Hepatocyte (in vitro differentiated cells): Measurements from ENCODE around the gene ASTN2. TPM values are rescaled to one million over a fixed set of nuclear protein-coding genes. Genes with fewer than 3 reads are reported as not detected.

Experiments used
- DNase-seq: peaks from one replicate; pipeline ENCODE4 v3.0.0-alpha.2; 2016; ENCODE audit warnings: low spot score
- H2AFZ ChIP-seq: fragments of 200-600 bp; sonication (generic); 2 replicates; pipeline ENCODE4 v1.6.0; 2016; ENCODE audit warnings: antibody characterized with exemption, mild to moderate bottlenecking
- H3K27ac ChIP-seq: fragments of 200-600 bp; sonication (generic); 2 replicates; pipeline ENCODE4 v1.5.1; 2016; ENCODE audit warnings: mild to moderate bottlenecking
- H3K27me3 ChIP-seq: fragments of 200-600 bp; sonication (generic); 2 replicates; pipeline ENCODE4 v1.6.1; 2016
- H3K36me3 ChIP-seq: fragments of 200-600 bp; sonication (generic); replicated peaks from 2 replicates; pipeline ENCODE4 v1.5.1; 2016; ENCODE audit warnings: low read depth; ENCODE audit not compliant: insufficient read depth
- H3K4me1 ChIP-seq: fragments of 200-600 bp; sonication (generic); 2 replicates; pipeline ENCODE4 v1.5.1; 2016; ENCODE audit warnings: mild to moderate bottlenecking, moderate library complexity; ENCODE audit not compliant: insufficient read depth
- H3K4me2 ChIP-seq: fragments of 200-600 bp; sonication (generic); 2 replicates; pipeline ENCODE4 v1.6.0; 2016
- H3K4me3 ChIP-seq: fragments of 200-600 bp; sonication (generic); 2 replicates; pipeline ENCODE4 v1.5.1; 2016; ENCODE audit warnings: mild to moderate bottlenecking
- H3K79me2 ChIP-seq: fragments of 200-600 bp; sonication (generic); 2 replicates; pipeline ENCODE4 v1.6.0; 2017; ENCODE audit warnings: mild to moderate bottlenecking
- H3K9me2 ChIP-seq: fragments of 200-600 bp; sonication (generic); replicated peaks from 2 replicates; pipeline ENCODE4 v1.6.0; 2017; ENCODE audit warnings: mild to moderate bottlenecking; ENCODE audit not compliant: insufficient read depth
- H3K9me3 ChIP-seq: fragments of 200-600 bp; sonication (generic); 2 replicates; pipeline ENCODE4 v1.5.1; 2016; ENCODE audit warnings: low read depth, mild to moderate bottlenecking
- H4K20me1 ChIP-seq: fragments of 200-600 bp; sonication (generic); 2 replicates; pipeline ENCODE4 v1.6.0; 2016; ENCODE audit warnings: mild to moderate bottlenecking; ENCODE audit not compliant: insufficient read depth, poor library complexity, severe bottlenecking
- EZH2 ChIP-seq: fragments of 200-600 bp; sonication (generic); IDR thresholded peaks from 2 replicates; pipeline ENCODE4 v1.6.1; 2016; ENCODE audit warnings: antibody characterized with exemption, mild to moderate bottlenecking, borderline replicate concordance
- EZH2phosphoT487 ChIP-seq: fragments of 200-600 bp; sonication (generic); IDR thresholded peaks from one replicate; pipeline ENCODE4 v1.6.1; 2018; ENCODE audit warnings: antibody characterized with exemption, mild to moderate bottlenecking, low read depth, moderate library complexity; ENCODE audit not compliant: unreplicated experiment, severe bottlenecking
- WGBS: methylation state at CpG from one replicate; pipeline ENCODE4 v1.1.6; 2016; ENCODE audit warnings: low lambda C conversion rate; ENCODE audit errors: missing lambda C conversion rate; 5-methylcytosine and 5-hydroxymethylcytosine counted together
- polyA plus RNA-seq: library from polyadenylated mRNA; unstranded; fragments of >200 nt; fragmentation: Nextera tagmentation; extraction: Ambion mirVana; gene quantifications from 2 replicates; pipeline ENCODE4 v1.2.1, GENCODE V29; 2016
- total RNA-seq: library from RNA; depleted of rRNA; stranded (reverse); fragments of >200 nt; gene quantifications from 2 replicates; pipeline ENCODE4 v1.2.3, GENCODE V29; 2014
- TF ChIP-seq, protein P1 (sequence below): fragments of 200-600 bp; sonication (generic); IDR thresholded peaks from 2 replicates; pipeline ENCODE4 v1.5.1; 2016; ENCODE audit warnings: antibody characterized with exemption, mild to moderate bottlenecking; ENCODE audit not compliant: poor library complexity

The ASTN2 gene
- total and polyA plus RNA-seq, 2 experiments from 2014 or later = 6.4 to 8.4 TPM

DNA sequence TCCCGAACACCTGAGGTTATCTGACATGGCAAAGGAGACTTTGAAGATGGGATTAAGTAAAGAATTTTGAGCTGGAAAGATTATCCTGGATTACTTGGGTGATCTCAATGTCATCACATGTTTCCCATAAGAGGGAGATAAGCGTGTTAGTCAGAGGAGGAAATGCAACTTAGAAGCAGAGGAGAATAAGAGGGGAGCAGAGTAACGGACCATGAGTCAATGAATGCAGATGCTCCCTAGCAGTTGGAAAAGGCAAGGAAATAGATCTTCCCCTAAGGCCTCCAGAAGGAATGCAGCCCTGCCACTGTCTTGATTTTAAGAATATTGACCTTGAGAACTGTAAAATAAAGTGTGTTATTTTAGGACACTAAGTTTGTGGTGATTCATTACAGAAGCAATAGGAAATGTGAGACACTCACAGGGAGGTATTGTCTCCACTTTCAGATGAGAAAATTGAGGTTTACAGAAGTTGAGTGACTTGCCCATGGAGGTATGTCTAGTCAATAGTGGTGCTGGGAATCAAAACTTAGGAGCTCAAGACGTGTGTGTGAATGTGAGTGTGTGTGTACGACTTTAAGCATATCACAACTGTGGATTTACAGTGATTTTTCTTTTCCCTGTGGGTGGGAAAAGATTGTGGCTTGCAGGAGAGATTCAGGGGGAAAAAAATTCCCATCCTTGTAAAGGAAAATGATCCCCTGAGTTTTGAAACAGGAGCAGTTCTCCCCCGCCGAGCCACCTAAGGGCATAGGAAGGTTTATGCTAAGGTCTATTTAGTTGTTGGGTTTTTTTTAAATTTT is 602.4 kb downstream of the ASTN2 start:
- no peaks in the 10 kb centered on the region for H3K9me3 ChIP-seq
- WGBS = 48% methylated on average over 7 of the region's 7 CpGs
- peak; percentile 67 for TF ChIP-seq EZH2phosphoT487
- TF ChIP-seq, protein P1, sequence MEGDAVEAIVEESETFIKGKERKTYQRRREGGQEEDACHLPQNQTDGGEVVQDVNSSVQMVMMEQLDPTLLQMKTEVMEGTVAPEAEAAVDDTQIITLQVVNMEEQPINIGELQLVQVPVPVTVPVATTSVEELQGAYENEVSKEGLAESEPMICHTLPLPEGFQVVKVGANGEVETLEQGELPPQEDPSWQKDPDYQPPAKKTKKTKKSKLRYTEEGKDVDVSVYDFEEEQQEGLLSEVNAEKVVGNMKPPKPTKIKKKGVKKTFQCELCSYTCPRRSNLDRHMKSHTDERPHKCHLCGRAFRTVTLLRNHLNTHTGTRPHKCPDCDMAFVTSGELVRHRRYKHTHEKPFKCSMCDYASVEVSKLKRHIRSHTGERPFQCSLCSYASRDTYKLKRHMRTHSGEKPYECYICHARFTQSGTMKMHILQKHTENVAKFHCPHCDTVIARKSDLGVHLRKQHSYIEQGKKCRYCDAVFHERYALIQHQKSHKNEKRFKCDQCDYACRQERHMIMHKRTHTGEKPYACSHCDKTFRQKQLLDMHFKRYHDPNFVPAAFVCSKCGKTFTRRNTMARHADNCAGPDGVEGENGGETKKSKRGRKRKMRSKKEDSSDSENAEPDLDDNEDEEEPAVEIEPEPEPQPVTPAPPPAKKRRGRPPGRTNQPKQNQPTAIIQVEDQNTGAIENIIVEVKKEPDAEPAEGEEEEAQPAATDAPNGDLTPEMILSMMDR = no peak
- no peaks in the 10 kb centered on the region for H4K20me1 ChIP-seq
- peaks cover 19% of the 10 kb centered on the region for H3K27me3 ChIP-seq
- no peaks in the 10 kb centered on the region for H3K36me3 ChIP-seq
- H3K4me2 ChIP-seq = no peak overlapping the region
- H3K9me2 ChIP-seq = no peaks in the 10 kb centered on the region
- no peak overlapping the region for H2AFZ ChIP-seq
- H3K27ac ChIP-seq = no peak overlapping the region
- H3K4me3 ChIP-seq = no peak overlapping the region
- no peak for DNase-seq
- no peaks in the 10 kb centered on the region for H3K79me2 ChIP-seq
- H3K4me1 ChIP-seq = no peaks in the 10 kb centered on the region

GRCh38 chr9:116809656-116810055 is 605.2 kb downstream of the ASTN2 start:
- no peak overlapping the region for H3K4me3 ChIP-seq
- H3K9me2 ChIP-seq = no peaks in the 10 kb centered on the region
- no peak overlapping the region for H3K4me2 ChIP-seq
- no peak overlapping the region for H3K27ac ChIP-seq
- DNase-seq = no peak
- no peaks in the 10 kb centered on the region for H3K9me3 ChIP-seq
- H3K79me2 ChIP-seq = no peaks in the 10 kb centered on the region
- H4K20me1 ChIP-seq = no peaks in the 10 kb centered on the region
- no peaks in the 10 kb centered on the region for H3K4me1 ChIP-seq
- no peaks in the 10 kb centered on the region for H3K36me3 ChIP-seq
- TF ChIP-seq, protein P1 = no peak
- TF ChIP-seq EZH2 = no peak
- TF ChIP-seq EZH2phosphoT487 = no peak
- 87% methylated on average over 5 of the region's 5 CpGs for WGBS
- peaks cover 13% of the 10 kb centered on the region for H3K27me3 ChIP-seq
- H2AFZ ChIP-seq = no peak overlapping the region

- H3K9me3 ChIP-seq = no peaks in the 10 kb centered on the region
- H3K4me2 ChIP-seq = no peak overlapping the region
- WGBS = 3% methylated on average over 1 of the region's 1 CpG
- TF ChIP-seq EZH2 = no peak
- TF ChIP-seq EZH2phosphoT487 = no peak
- TF ChIP-seq, protein P1 = no peak
- H3K36me3 ChIP-seq = no peaks in the 10 kb centered on the region
- no peak overlapping the region for H2AFZ ChIP-seq
- H3K27ac ChIP-seq = no peak overlapping the region
- no peaks in the 10 kb centered on the region for H3K9me2 ChIP-seq
- peak; percentile 53 for DNase-seq
- no peaks in the 10 kb centered on the region for H3K4me1 ChIP-seq
- no peaks in the 10 kb centered on the region for H3K79me2 ChIP-seq
- H3K4me3 ChIP-seq = no peak overlapping the region
- H3K27me3 ChIP-seq = peaks cover 7% of the 10 kb centered on the region
- no peaks in the 10 kb centered on the region for H4K20me1 ChIP-seq
Observed at GRCh38 chr9:116806075-116806474, 608.8 kb downstream of the ASTN2 start.
